Neural cell (in vitro differentiated cells): ENCODE data around the gene CNTN6. TPM values are rescaled to one million over a fixed set of nuclear protein-coding genes. Genes with fewer than 3 reads are reported as not detected.

Source experiments
- H2AFZ ChIP-seq: fragments of 200-600, 300-800 bp; sonication (generic), shearing (Covaris generic); 2 replicates; pipeline ENCODE4 v1.6.0; 2014; ENCODE audit warnings: low read depth, mild to moderate bottlenecking, antibody characterized with exemption, low read length, moderate library complexity
- H3F3A ChIP-seq: fragments of 200-600 bp; shearing (Covaris generic); 2 replicates; pipeline ENCODE4 v1.6.1; 2016; ENCODE audit warnings: mild to moderate bottlenecking, moderate library complexity, mixed read lengths, antibody characterized with exemption, low read length; ENCODE audit not compliant: insufficient read depth, poor library complexity, severe bottlenecking
- H3K27ac ChIP-seq: fragments of 200-600, 300-800 bp; sonication (generic), shearing (Covaris generic); 2 replicates; pipeline ENCODE4 v1.5.1; 2014; ENCODE audit warnings: mild to moderate bottlenecking, low read length, moderate library complexity
- H3K27me3 ChIP-seq: fragments of 300-800, 200-600 bp; sonication (generic), shearing (Covaris generic); 2 replicates; pipeline ENCODE4 v1.6.0; 2014; ENCODE audit warnings: mild to moderate bottlenecking, low read depth, low read length, moderate library complexity; ENCODE audit not compliant: insufficient read depth
- H3K36me3 ChIP-seq: fragments of 300-800, 200-600 bp; sonication (generic), shearing (Covaris generic); 2 replicates; pipeline ENCODE4 v1.5.1; 2014; ENCODE audit warnings: mild to moderate bottlenecking, antibody characterized with exemption, low read length, moderate library complexity; ENCODE audit not compliant: insufficient read depth
- H3K4me2 ChIP-seq: fragments of 300-800, 200-600 bp; sonication (generic), shearing (Covaris generic); 2 replicates; pipeline ENCODE4 v1.6.0; 2014; ENCODE audit warnings: mild to moderate bottlenecking, low read length
- H3K4me3 ChIP-seq: fragments of 300-800, 200-600 bp; sonication (generic), shearing (Covaris generic); 2 replicates; pipeline ENCODE4 v1.5.1; 2014; ENCODE audit warnings: mild to moderate bottlenecking, low read length, moderate library complexity
- H3K79me2 ChIP-seq: fragments of 200-600 bp; shearing (Covaris generic); replicated peaks from 2 replicates; pipeline ENCODE4 v1.6.0; 2014; ENCODE audit warnings: mild to moderate bottlenecking, low read length, moderate library complexity; ENCODE audit not compliant: insufficient read depth
- H3K9ac ChIP-seq: fragments of 300-800, 200-600 bp; sonication (generic), shearing (Covaris generic); 2 replicates; pipeline ENCODE4 v1.6.1; 2016; ENCODE audit warnings: mild to moderate bottlenecking, low read length, mixed read lengths
- H3K9me2 ChIP-seq: fragments of 200-600 bp; shearing (Covaris generic); 2 replicates; pipeline ENCODE4 v1.6.1; 2016; ENCODE audit warnings: mild to moderate bottlenecking, low read length, mixed read lengths; ENCODE audit not compliant: insufficient read depth
- H3K9me3 ChIP-seq: fragments of 200-600, 300-800 bp; sonication (generic), shearing (Covaris generic); 2 replicates; pipeline ENCODE4 v1.6.1; 2016; ENCODE audit warnings: mild to moderate bottlenecking, mixed run types, low read length, moderate library complexity, mixed read lengths
- H4K20me1 ChIP-seq: fragments of 200-600 bp; shearing (Covaris generic); 2 replicates; pipeline ENCODE4 v1.6.1; 2016; ENCODE audit warnings: mild to moderate bottlenecking, mixed run types; ENCODE audit not compliant: insufficient read depth
- EP300 ChIP-seq: fragments of 450-650 bp; conservative IDR thresholded peaks from 2 replicates; pipeline ENCODE4 v1.6.1; 2014; ENCODE audit warnings: antibody characterized with exemption, mild to moderate bottlenecking, moderate library complexity; ENCODE audit not compliant: poor library complexity, severe bottlenecking
- EZH2 ChIP-seq: fragments of 200-600, 300-800 bp; shearing (Covaris generic), sonication (generic); IDR thresholded peaks from 2 replicates; pipeline ENCODE4 v1.6.1; 2014; ENCODE audit warnings: antibody characterized with exemption, low read length, borderline replicate concordance, mild to moderate bottlenecking; ENCODE audit not compliant: insufficient read depth, poor library complexity, severe bottlenecking
- MXI1 ChIP-seq: fragments of 450-650 bp; conservative IDR thresholded peaks from 2 replicates; pipeline ENCODE4 v1.6.1; 2014; ENCODE audit warnings: antibody characterized with exemption, mild to moderate bottlenecking; ENCODE audit not compliant: poor library complexity, severe bottlenecking
- POLR2AphosphoS5 ChIP-seq: IDR thresholded peaks from 2 replicates; pipeline ENCODE4 v1.6.1; 2012
- RAD21 ChIP-seq: fragments of 450-650 bp; conservative IDR thresholded peaks from 2 replicates; pipeline ENCODE4 v1.6.1; 2014; ENCODE audit warnings: antibody characterized with exemption, mild to moderate bottlenecking, moderate library complexity
- TAF1 ChIP-seq: IDR thresholded peaks from 2 replicates; pipeline ENCODE4 v1.6.1; 2012; ENCODE audit warnings: low read depth
- polyA plus RNA-seq: library from polyadenylated mRNA; depleted of rRNA; stranded (reverse); fragments of >200 nt; gene quantifications from 2 replicates; pipeline ENCODE4 v1.2.3, GENCODE V29; 2014
- TF ChIP-seq, protein P1 (sequence below): fragments of 450-650 bp; IDR thresholded peaks from 2 replicates; pipeline ENCODE4 v1.5.1; 2014; ENCODE audit warnings: antibody characterized with exemption, mild to moderate bottlenecking, moderate library complexity; ENCODE audit not compliant: poor library complexity, severe bottlenecking
- TF ChIP-seq, protein P2 (sequence below): IDR thresholded peaks from 2 replicates; pipeline ENCODE4 v1.6.1; 2012; ENCODE audit warnings: borderline replicate concordance

The CNTN6 gene
- polyA plus RNA-seq, 1 donor from 2014 or later = 1.8 TPM

DNA sequence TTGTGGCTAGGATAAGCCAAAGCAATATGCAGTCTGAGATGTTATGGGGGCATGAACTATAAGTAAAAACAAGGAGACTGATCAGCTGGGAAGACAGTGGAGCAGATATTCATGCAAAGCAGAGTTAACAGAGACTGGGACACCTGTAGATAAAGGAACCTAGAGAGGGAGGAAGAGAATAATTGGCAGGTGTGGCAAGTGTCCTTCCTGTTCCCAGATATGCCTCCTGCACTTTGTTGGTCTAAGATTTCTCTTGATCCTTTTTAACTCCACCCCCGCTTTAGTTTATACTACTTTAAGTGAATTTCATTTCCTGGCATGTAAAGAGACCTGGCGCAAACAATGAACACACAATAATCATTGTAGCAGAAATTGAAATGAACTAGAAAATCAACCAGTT lies 169.4 kb downstream of the CNTN6 start:
- H2AFZ ChIP-seq = no peak overlapping the region
- no peak overlapping the region for H3K4me2 ChIP-seq
- no peaks in the 10 kb centered on the region for H3K79me2 ChIP-seq

DNA sequence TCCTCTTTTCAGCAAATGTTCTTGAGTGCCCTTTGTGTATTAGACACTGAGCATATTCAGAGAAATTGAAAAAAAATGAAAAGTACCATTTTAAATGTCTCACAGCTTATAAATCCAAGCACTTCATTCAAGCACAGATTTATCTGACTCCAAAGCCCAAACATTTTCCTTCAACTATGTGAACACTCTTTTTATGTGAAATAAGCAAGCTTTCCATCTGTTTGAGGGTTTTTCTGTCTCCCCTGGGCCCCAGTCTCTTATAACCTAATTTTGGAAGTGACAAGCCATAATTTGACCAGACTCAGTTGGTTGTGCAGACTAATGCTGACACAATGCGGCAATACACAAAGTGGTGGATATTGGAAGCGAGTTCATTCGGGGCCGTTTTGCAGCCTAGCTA lies 170.3 kb downstream of the CNTN6 start:
- Histone ChIP-seq H3K27ac (no peak overlapping the region), H2AFZ (no peak overlapping the region), H3K79me2 (no peaks in the 10 kb centered on the region), H3K36me3 (no peaks in the 10 kb centered on the region), H3F3A (no peaks in the 10 kb centered on the region), H3K4me2 (no peak overlapping the region), H3K9me2 (no peaks in the 10 kb centered on the region), H3K9ac (no peak overlapping the region), H3K9me3 (no peaks in the 10 kb centered on the region), H3K4me3 (no peak overlapping the region), H4K20me1 (no peaks in the 10 kb centered on the region), H3K27me3 (no peaks in the 10 kb centered on the region)
- TF ChIP-seq, protein P1, sequence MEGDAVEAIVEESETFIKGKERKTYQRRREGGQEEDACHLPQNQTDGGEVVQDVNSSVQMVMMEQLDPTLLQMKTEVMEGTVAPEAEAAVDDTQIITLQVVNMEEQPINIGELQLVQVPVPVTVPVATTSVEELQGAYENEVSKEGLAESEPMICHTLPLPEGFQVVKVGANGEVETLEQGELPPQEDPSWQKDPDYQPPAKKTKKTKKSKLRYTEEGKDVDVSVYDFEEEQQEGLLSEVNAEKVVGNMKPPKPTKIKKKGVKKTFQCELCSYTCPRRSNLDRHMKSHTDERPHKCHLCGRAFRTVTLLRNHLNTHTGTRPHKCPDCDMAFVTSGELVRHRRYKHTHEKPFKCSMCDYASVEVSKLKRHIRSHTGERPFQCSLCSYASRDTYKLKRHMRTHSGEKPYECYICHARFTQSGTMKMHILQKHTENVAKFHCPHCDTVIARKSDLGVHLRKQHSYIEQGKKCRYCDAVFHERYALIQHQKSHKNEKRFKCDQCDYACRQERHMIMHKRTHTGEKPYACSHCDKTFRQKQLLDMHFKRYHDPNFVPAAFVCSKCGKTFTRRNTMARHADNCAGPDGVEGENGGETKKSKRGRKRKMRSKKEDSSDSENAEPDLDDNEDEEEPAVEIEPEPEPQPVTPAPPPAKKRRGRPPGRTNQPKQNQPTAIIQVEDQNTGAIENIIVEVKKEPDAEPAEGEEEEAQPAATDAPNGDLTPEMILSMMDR = no peak
- no peak for TF ChIP-seq EZH2

More for the DNA sequence above, 169.4 kb downstream of the CNTN6 start:
- TF ChIP-seq EP300 (no peak), MXI1 (no peak), TAF1 (no peak), RAD21 (no peak), POLR2AphosphoS5 (no peak), EZH2 (no peak)
- TF ChIP-seq, protein P1 = no peak
- TF ChIP-seq, protein P2, sequence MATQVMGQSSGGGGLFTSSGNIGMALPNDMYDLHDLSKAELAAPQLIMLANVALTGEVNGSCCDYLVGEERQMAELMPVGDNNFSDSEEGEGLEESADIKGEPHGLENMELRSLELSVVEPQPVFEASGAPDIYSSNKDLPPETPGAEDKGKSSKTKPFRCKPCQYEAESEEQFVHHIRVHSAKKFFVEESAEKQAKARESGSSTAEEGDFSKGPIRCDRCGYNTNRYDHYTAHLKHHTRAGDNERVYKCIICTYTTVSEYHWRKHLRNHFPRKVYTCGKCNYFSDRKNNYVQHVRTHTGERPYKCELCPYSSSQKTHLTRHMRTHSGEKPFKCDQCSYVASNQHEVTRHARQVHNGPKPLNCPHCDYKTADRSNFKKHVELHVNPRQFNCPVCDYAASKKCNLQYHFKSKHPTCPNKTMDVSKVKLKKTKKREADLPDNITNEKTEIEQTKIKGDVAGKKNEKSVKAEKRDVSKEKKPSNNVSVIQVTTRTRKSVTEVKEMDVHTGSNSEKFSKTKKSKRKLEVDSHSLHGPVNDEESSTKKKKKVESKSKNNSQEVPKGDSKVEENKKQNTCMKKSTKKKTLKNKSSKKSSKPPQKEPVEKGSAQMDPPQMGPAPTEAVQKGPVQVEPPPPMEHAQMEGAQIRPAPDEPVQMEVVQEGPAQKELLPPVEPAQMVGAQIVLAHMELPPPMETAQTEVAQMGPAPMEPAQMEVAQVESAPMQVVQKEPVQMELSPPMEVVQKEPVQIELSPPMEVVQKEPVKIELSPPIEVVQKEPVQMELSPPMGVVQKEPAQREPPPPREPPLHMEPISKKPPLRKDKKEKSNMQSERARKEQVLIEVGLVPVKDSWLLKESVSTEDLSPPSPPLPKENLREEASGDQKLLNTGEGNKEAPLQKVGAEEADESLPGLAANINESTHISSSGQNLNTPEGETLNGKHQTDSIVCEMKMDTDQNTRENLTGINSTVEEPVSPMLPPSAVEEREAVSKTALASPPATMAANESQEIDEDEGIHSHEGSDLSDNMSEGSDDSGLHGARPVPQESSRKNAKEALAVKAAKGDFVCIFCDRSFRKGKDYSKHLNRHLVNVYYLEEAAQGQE = no peak
- Histone ChIP-seq H3K4me3 (no peak overlapping the region), H3K36me3 (no peaks in the 10 kb centered on the region), H3F3A (no peaks in the 10 kb centered on the region), H3K9me3 (no peaks in the 10 kb centered on the region), H3K9me2 (no peaks in the 10 kb centered on the region), H3K27ac (no peak overlapping the region), H4K20me1 (no peaks in the 10 kb centered on the region), H3K27me3 (no peaks in the 10 kb centered on the region), H3K9ac (no peak overlapping the region)
